K562 (cell line): ENCODE data around the gene CBX8.

ENCODE experiments used
- BRD9 ChIP-seq: fragments of 450-650 bp; IDR thresholded peaks from 2 replicates; pipeline ENCODE4 v1.6.1; 2018; ENCODE audit warnings: low read depth; ENCODE audit not compliant: partially characterized antibody
- CEBPG ChIP-seq, 3 experiments: fragments of 200-800 bp in 1 of 3; sonication (Bioruptor generic) in 1 of 3; sonication (generic) in 1 of 3; formaldehyde crosslinking in 1 of 3; IDR thresholded peaks in 2 of 3; conservative IDR thresholded peaks in 1 of 3; 2 replicates each; pipeline versions ENCODE4 v1.6.1 to v1.8.0; 2016 to 2022; ENCODE audit warnings: missing compliant biosample characterization in 2 of 3, missing genetic modification characterization in 2 of 3, mild to moderate bottlenecking in 1 of 3, missing genetic modification reagents in 1 of 3
- CREBBP ChIP-seq: IDR thresholded peaks from one replicate; pipeline ENCODE4 v1.6.1; 2012; ENCODE audit warnings: low read depth, mild to moderate bottlenecking, control low read depth, inconsistent platforms, low read length
- CTCF ChIP-seq, 3 experiments: IDR thresholded peaks in 2 of 3; conservative IDR thresholded peaks in 1 of 3; 2 replicates each; pipeline ENCODE4 v1.5.1; 2011 to 2012; ENCODE audit warnings: low read length in 3 of 3, mild to moderate bottlenecking in 3 of 3, control low read depth in 2 of 3, improper control_type of control experiment in 1 of 3, inconsistent platforms in 1 of 3, low read depth in 1 of 3, mixed read lengths in 1 of 3, moderate library complexity in 1 of 3; ENCODE audit not compliant: insufficient read depth in 2 of 3
- GMEB1 ChIP-seq: fragments of 250-450 bp; sonication (Bioruptor Pico); IDR thresholded peaks from 2 replicates; pipeline ENCODE4 v1.4.0; 2020; ENCODE audit warnings: mild to moderate bottlenecking
- PTBP1 ChIP-seq: fragments of 200-400 bp; formaldehyde crosslinking; IDR thresholded peaks from 2 replicates; pipeline ENCODE4 v1.6.1; 2017; ENCODE audit warnings: low read depth, low read length
- RAD51 ChIP-seq: fragments of 450-650 bp; IDR thresholded peaks from 2 replicates; pipeline ENCODE4 v1.7.1; 2016; ENCODE audit warnings: low read depth, mild to moderate bottlenecking, borderline replicate concordance
- SIRT6 ChIP-seq: IDR thresholded peaks from one replicate; pipeline ENCODE4 v1.6.1; 2012; ENCODE audit warnings: low read depth, mild to moderate bottlenecking, control low read depth, inconsistent platforms, low read length, moderate library complexity
- ZNF644 ChIP-seq: fragments of 200-800 bp; sonication (Bioruptor generic); IDR thresholded peaks from 2 replicates; pipeline ENCODE4 v1.6.1; 2016; ENCODE audit warnings: low read depth, missing genetic modification characterization, missing compliant biosample characterization

- TF ChIP-seq RAD51 (no peak), CTCF (IDR thresholded peaks at IDR 0.05 in 2 of 3, conservative IDR thresholded peaks at IDR 0.05 in 1 of 3; ENCODE audit: insufficient read depth in 2 of 3, low read depth in 1 of 3, low read length in 3 of 3) (no peak), GMEB1 (CRISPR knock-in tag) (peak; percentile 15; the same call in 1 of the 2 replicates), CREBBP (no peak), CEBPG (CRISPR knock-in tag; IDR thresholded peaks at IDR 0.05) (no peak), CEBPG (tag; conservative IDR thresholded peaks at IDR 0.05 in 1 of 2, IDR thresholded peaks at IDR 0.05 in 1 of 2) (no peak), BRD9 (peak; percentile 5), SIRT6 (no peak), ZNF644 (no peak), PTBP1 (no peak)
Measured at GRCh38 chr17:79802736-79803420, 6.0 kb upstream of the CBX8 start.
